OCI-LY3 (cell line): ENCODE measurements around the gene FRMD4B.

Experiments used
- EZH2phosphoT487 ChIP-seq: fragments of 200-600 bp; shearing (Covaris generic); IDR thresholded peaks from 2 replicates; pipeline ENCODE4 v1.6.1; 2018; ENCODE audit warnings: antibody characterized with exemption, mixed run types, low read depth
- TF ChIP-seq, protein P1 (sequence below): fragments of 200-600, 300-600 bp; sonication (generic); IDR thresholded peaks from 2 replicates; pipeline ENCODE4 v1.5.1; 2014; ENCODE audit warnings: antibody characterized with exemption, low read length, low read depth

DNA sequence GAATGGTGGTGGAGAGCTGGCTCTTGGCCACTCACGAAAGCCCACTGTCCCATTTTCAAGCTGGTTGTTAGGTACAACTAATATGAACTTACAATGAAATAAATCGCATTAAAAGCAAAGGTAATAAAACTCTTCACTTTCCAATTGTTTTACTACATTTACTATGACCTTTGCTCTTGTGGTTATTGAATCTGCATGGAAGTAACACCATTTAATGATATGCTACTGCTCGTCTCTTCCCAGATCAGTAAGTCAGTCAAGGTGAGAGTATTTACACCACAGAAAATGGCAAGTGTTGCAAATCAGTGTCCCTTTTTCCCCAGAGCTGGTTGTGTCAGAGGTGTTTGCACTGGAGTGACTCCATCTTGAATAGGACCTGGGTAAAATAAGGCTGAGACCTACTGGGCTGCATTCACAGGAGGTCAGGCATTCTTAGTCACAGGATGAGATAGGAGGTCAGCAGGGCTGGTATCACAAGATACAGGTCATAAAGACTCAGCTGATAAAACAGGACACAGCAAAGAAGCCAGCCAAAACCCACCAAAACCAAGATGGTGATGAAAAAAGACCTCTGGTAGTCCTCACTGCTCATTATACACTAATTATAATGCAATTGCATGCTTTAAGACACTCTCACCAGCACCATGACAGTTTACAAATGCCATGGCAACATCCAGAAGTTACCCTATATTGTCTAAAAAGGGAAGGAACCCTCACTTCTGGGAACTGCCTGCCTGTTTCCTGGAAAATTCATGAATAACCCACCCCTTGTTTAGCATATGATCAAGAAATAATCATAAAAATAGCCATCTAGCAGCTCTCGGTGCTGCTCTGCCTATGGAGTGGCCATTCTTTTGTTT is 57.6 kb downstream of the FRMD4B start:
- TF ChIP-seq, protein P1, sequence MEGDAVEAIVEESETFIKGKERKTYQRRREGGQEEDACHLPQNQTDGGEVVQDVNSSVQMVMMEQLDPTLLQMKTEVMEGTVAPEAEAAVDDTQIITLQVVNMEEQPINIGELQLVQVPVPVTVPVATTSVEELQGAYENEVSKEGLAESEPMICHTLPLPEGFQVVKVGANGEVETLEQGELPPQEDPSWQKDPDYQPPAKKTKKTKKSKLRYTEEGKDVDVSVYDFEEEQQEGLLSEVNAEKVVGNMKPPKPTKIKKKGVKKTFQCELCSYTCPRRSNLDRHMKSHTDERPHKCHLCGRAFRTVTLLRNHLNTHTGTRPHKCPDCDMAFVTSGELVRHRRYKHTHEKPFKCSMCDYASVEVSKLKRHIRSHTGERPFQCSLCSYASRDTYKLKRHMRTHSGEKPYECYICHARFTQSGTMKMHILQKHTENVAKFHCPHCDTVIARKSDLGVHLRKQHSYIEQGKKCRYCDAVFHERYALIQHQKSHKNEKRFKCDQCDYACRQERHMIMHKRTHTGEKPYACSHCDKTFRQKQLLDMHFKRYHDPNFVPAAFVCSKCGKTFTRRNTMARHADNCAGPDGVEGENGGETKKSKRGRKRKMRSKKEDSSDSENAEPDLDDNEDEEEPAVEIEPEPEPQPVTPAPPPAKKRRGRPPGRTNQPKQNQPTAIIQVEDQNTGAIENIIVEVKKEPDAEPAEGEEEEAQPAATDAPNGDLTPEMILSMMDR = no peak
- no peak for TF ChIP-seq EZH2phosphoT487
